Breast epithelium (tissue), 3 donors: Measurements from ENCODE around the gene WDR18.

Source experiments
- CTCF ChIP-seq, 3 donors: fragments of 450-650 bp; IDR thresholded peaks; one replicate each; pipeline ENCODE4 v1.5.1; 2016 to 2017; ENCODE audit warnings: antibody characterized with exemption in 3 of 3, mild to moderate bottlenecking in 3 of 3, moderate library complexity in 3 of 3
- POLR2A ChIP-seq: fragments of 450-650 bp; IDR thresholded peaks from one replicate; pipeline ENCODE4 v1.6.1; 2016; ENCODE audit warnings: antibody characterized with exemption, mild to moderate bottlenecking, moderate library complexity

GRCh38 chr19:970695-971094 is 13.4 kb upstream of the WDR18 start:
- TF ChIP-seq CTCF (IDR thresholded peaks at IDR 0.05) (peak in 2 of 3 donors; percentile 27 to 45), POLR2A (no peak)
